ENCODE results near the gene CPPED1. TPM values are rescaled to one million over a fixed set of nuclear protein-coding genes. Genes with fewer than 3 reads are reported as not detected.

The CPPED1 gene
- total RNA-seq, 4 donors from 2014 or later, result 4.1 to 17.3 (median 12.7) TPM

DNA sequence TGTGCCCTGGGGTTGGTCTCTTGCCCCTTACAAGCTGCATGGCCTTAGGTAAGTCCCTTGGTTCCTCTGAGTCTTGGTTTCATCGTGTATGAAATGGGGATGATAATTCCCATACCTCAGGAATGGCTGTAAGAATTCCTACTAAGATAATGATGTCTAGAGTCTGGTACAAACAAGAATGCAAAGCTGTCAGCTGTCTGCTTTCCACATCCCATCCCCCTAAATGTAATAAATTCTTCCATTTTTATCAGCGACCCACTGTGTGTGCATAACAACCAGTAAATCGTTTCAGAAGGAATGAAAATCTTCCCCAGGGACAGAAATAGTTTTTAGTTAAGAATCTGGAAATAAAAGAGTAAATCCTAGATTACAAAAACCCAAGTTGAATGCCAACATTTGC lies 95.4 kb downstream of the CPPED1 start:
- TF ChIP-seq POLR2A (IDR thresholded peaks at IDR 0.05), result no peak
- TF ChIP-seq POLR2AphosphoS5 (IDR thresholded peaks at IDR 0.05), result no peak
- TF ChIP-seq, protein P1, sequence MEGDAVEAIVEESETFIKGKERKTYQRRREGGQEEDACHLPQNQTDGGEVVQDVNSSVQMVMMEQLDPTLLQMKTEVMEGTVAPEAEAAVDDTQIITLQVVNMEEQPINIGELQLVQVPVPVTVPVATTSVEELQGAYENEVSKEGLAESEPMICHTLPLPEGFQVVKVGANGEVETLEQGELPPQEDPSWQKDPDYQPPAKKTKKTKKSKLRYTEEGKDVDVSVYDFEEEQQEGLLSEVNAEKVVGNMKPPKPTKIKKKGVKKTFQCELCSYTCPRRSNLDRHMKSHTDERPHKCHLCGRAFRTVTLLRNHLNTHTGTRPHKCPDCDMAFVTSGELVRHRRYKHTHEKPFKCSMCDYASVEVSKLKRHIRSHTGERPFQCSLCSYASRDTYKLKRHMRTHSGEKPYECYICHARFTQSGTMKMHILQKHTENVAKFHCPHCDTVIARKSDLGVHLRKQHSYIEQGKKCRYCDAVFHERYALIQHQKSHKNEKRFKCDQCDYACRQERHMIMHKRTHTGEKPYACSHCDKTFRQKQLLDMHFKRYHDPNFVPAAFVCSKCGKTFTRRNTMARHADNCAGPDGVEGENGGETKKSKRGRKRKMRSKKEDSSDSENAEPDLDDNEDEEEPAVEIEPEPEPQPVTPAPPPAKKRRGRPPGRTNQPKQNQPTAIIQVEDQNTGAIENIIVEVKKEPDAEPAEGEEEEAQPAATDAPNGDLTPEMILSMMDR (IDR thresholded peaks at IDR 0.05), result no peak
- no peak for TF ChIP-seq EP300 (IDR thresholded peaks at IDR 0.05; ENCODE audit: low read depth)
- Histone ChIP-seq H3K4me1 (no peaks in the 10 kb centered on the region), H3K4me3 (no peak overlapping the region), H3K36me3 (no peaks in the 10 kb centered on the region), H3K9me3 (no peaks in the 10 kb centered on the region), H3K27me3 (no peaks in the 10 kb centered on the region), H3K27ac (no peak overlapping the region)
- intact Hi-C loops (cut with DNase I; ENCODE audit: low total_unique reads), result no loop called here
- DNase-seq, result no peak
- WGBS, 2 donors (ENCODE audit: low coverage in 1 of 2), result 71 to 73% methylated on average over 2 to 3 of the region's 3 CpGs
- in situ Hi-C loops (cut with MboI; ENCODE audit: low pct_ligation_motif_present in 1 of 4, low pct_unique_long_range_greater_than_20kb in 1 of 4, low sequenced_read_pairs in 3 of 4), result no loop called here

DNA sequence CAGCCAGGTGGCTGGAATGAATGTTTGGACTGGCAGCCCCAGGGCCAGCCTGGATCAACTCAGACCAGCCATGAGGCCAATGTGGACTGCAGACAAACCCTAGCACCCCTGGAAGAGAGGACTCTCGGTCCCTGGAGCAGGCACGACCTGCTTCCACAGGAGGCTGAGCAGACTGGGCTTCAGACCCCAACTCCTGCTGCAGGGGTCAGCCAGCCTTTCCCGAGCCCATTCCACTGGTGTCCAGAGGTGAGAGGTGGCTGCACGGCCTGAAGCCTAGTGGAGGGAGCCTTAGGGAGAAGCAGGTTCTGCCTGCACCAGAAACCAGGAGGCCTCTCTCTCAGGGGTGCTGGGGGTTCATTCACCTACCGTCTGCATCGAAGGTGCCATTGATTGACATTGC lies 97.1 kb downstream of the CPPED1 start:
- Histone ChIP-seq H3K27me3 (no peaks in the 10 kb centered on the region), H3K4me3 (no peak overlapping the region), H3K27ac (no peak overlapping the region), H3K9me3 (no peaks in the 10 kb centered on the region), H3K4me1 (no peaks in the 10 kb centered on the region), H3K36me3 (no peaks in the 10 kb centered on the region)
- WGBS, 2 donors (ENCODE audit: low coverage in 1 of 2), result 90% methylated on average over 6 of the region's 6 CpGs; no CpG with 5 or more reads in 1 of the 2 donors
- no peak for DNase-seq
- in situ Hi-C loops (cut with MboI; ENCODE audit: low pct_ligation_motif_present in 1 of 4, low pct_unique_long_range_greater_than_20kb in 1 of 4, low sequenced_read_pairs in 3 of 4) (no loop called here), intact Hi-C loops (cut with DNase I; ENCODE audit: low total_unique reads) (no loop called here)
- TF ChIP-seq POLR2AphosphoS5 (IDR thresholded peaks at IDR 0.05), result no peak
- TF ChIP-seq POLR2A (IDR thresholded peaks at IDR 0.05), result no peak
- no peak for TF ChIP-seq EP300 (IDR thresholded peaks at IDR 0.05; ENCODE audit: low read depth)
- TF ChIP-seq, protein P1 (IDR thresholded peaks at IDR 0.05), result no peak

DNA sequence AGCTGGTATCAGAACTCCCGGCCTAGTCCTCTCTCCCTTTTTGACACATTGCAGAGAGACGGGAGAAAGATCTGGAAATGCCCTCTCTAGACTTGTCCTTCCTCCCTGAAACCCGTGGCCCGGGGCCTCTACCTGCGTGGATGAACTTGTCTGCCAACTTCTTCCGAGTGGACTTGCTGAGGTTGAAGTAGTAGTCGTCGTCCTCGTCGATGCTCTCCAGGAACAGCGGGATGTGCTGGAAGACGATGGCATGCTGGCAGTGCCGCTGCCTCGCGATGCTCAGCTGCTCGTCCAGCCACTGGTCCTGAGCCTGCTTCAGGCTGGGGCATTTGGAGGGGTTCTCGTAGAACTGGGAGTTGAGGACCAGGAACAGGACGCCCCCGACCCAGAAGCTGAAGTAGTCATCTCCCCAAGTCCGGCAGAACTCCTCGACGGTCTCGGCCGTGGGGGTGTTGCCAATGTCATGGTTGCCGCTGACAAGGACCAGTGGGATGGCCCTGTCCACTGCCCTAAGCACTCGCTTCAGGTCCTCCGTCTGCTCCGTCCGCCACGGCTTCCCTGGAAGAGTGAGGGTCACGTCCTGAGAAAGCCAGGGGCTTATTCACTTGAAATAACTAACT lies 99.1 kb downstream of the CPPED1 start:
- Histone ChIP-seq H3K4me3 (no peak overlapping the region), H3K36me3 (no peaks in the 10 kb centered on the region), H3K27me3 (no peaks in the 10 kb centered on the region), H3K4me1 (no peaks in the 10 kb centered on the region), H3K9me3 (no peaks in the 10 kb centered on the region), H3K27ac (no peak overlapping the region)
- 93% methylated on average over 31 of the region's 31 CpGs; no CpG with 5 or more reads in 1 of the 2 donors for WGBS, 2 donors (ENCODE audit: low coverage in 1 of 2)
- in situ Hi-C loops (cut with MboI; ENCODE audit: low pct_ligation_motif_present in 1 of 4, low pct_unique_long_range_greater_than_20kb in 1 of 4, low sequenced_read_pairs in 3 of 4) (no loop called here), intact Hi-C loops (cut with DNase I; ENCODE audit: low total_unique reads) (no loop called here)
- TF ChIP-seq POLR2A (IDR thresholded peaks at IDR 0.05) (no peak), EP300 (IDR thresholded peaks at IDR 0.05; ENCODE audit: low read depth) (no peak)
- no peak for DNase-seq

DNA sequence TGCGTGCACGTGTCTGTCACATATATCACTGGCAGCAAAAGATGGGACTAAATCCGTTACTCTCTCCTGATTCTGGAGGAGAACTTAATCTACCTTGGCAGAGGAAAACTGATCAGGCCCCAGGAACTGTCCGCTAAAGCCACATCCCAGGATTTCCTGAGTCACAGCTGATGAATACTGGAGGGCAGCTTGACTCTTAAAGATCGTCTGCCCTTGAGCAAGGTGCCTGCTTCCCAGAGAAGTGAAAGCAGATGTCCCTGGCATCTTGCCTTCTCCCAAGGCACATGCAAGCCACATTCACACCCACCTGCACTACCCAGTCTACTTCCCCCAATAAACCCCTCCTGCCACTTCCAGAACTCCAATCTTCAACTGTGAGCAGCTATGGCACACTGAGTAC lies 99.8 kb downstream of the CPPED1 start:
- Histone ChIP-seq H3K27ac (no peak overlapping the region), H3K9me3 (no peaks in the 10 kb centered on the region), H3K4me1 (no peaks in the 10 kb centered on the region), H3K27me3 (no peaks in the 10 kb centered on the region), H3K36me3 (no peaks in the 10 kb centered on the region), H3K4me3 (no peak overlapping the region)
- intact Hi-C loops (cut with DNase I; ENCODE audit: low total_unique reads) (no loop called here), in situ Hi-C loops (cut with MboI; ENCODE audit: low pct_ligation_motif_present in 1 of 4, low pct_unique_long_range_greater_than_20kb in 1 of 4, low sequenced_read_pairs in 3 of 4) (no loop called here)
- 96 to 100% methylated on average over 2 to 5 of the region's 5 CpGs for WGBS, 2 donors (ENCODE audit: low coverage in 1 of 2)
- no peak for DNase-seq
- no peak for TF ChIP-seq POLR2AphosphoS5 (IDR thresholded peaks at IDR 0.05)
- no peak for TF ChIP-seq EP300 (IDR thresholded peaks at IDR 0.05; ENCODE audit: low read depth)
- TF ChIP-seq, protein P1 (IDR thresholded peaks at IDR 0.05), result no peak
- TF ChIP-seq POLR2A (IDR thresholded peaks at IDR 0.05), result no peak

DNA sequence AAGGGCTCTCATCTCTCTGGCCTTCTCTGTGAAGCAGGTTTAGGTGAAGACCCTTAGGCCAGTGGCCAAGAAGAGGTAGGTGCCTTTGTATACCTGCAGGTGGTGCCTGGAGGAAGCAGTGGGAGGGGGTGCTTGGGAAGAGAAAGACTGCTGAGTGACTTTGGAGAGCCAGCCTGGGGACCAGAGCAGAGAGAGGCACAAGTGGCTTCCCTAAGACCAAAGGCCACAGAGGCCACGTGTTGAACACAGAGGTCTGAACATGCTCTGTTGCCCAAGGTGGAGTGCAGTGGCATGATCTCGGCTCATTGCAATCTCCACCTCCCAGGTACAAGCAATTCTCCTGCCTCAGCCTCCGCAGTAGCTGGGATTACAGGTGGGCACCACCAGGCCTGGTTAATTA lies 103.5 kb downstream of the CPPED1 start:
- Histone ChIP-seq H3K27ac (no peak overlapping the region), H3K27me3 (no peaks in the 10 kb centered on the region), H3K9me3 (no peaks in the 10 kb centered on the region), H3K36me3 (no peaks in the 10 kb centered on the region), H3K4me1 (no peaks in the 10 kb centered on the region), H3K4me3 (no peak overlapping the region)
- intact Hi-C loops (cut with DNase I; ENCODE audit: low total_unique reads), result no loop called here
- in situ Hi-C loops (cut with MboI; ENCODE audit: low pct_ligation_motif_present in 1 of 4, low pct_unique_long_range_greater_than_20kb in 1 of 4, low sequenced_read_pairs in 3 of 4), result no loop called here
- WGBS, 2 donors (ENCODE audit: low coverage in 1 of 2), result 94% methylated on average over 3 of the region's 3 CpGs; no CpG with 5 or more reads in 1 of the 2 donors
- no peak for DNase-seq
- TF ChIP-seq, protein P1 (IDR thresholded peaks at IDR 0.05), result no peak
- TF ChIP-seq POLR2AphosphoS5 (IDR thresholded peaks at IDR 0.05) (no peak), EP300 (IDR thresholded peaks at IDR 0.05; ENCODE audit: low read depth) (no peak), POLR2A (IDR thresholded peaks at IDR 0.05) (no peak)

All from transverse colon (tissue), 4 donors.